ENCODE measurements around the gene OTUD3. TPM values are rescaled to one million over a fixed set of nuclear protein-coding genes. Genes with fewer than 3 reads are reported as not detected.

OTUD3 gene
- total and polyA plus RNA-seq, 9 of the 15 experiments (the other 6 are each of a cell fraction or from before 2014, with no cell fraction given): 2.0 to 16.6 (median 11.0) TPM

DNA sequence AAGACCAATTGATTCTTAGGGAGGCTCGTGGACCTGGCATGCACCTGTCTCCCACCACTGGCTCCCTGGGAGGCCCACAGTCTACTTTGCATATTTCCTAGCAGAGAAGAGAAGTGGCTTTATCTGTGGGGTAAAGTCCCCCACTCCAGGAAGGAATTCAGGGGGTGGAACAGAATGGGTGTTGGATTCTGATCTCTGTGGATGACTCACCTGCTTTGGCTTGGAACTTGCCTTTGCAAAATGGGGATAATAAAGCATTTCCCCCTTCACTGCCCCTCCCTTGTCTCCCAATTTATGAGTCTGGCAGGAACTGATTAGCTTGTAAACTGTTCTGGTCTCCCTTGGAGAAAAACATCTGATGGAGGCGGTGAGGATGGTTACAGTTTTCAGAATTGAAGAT lies 21.2 kb upstream of the OTUD3 start (continued):
- TF ChIP-seq, protein P1, sequence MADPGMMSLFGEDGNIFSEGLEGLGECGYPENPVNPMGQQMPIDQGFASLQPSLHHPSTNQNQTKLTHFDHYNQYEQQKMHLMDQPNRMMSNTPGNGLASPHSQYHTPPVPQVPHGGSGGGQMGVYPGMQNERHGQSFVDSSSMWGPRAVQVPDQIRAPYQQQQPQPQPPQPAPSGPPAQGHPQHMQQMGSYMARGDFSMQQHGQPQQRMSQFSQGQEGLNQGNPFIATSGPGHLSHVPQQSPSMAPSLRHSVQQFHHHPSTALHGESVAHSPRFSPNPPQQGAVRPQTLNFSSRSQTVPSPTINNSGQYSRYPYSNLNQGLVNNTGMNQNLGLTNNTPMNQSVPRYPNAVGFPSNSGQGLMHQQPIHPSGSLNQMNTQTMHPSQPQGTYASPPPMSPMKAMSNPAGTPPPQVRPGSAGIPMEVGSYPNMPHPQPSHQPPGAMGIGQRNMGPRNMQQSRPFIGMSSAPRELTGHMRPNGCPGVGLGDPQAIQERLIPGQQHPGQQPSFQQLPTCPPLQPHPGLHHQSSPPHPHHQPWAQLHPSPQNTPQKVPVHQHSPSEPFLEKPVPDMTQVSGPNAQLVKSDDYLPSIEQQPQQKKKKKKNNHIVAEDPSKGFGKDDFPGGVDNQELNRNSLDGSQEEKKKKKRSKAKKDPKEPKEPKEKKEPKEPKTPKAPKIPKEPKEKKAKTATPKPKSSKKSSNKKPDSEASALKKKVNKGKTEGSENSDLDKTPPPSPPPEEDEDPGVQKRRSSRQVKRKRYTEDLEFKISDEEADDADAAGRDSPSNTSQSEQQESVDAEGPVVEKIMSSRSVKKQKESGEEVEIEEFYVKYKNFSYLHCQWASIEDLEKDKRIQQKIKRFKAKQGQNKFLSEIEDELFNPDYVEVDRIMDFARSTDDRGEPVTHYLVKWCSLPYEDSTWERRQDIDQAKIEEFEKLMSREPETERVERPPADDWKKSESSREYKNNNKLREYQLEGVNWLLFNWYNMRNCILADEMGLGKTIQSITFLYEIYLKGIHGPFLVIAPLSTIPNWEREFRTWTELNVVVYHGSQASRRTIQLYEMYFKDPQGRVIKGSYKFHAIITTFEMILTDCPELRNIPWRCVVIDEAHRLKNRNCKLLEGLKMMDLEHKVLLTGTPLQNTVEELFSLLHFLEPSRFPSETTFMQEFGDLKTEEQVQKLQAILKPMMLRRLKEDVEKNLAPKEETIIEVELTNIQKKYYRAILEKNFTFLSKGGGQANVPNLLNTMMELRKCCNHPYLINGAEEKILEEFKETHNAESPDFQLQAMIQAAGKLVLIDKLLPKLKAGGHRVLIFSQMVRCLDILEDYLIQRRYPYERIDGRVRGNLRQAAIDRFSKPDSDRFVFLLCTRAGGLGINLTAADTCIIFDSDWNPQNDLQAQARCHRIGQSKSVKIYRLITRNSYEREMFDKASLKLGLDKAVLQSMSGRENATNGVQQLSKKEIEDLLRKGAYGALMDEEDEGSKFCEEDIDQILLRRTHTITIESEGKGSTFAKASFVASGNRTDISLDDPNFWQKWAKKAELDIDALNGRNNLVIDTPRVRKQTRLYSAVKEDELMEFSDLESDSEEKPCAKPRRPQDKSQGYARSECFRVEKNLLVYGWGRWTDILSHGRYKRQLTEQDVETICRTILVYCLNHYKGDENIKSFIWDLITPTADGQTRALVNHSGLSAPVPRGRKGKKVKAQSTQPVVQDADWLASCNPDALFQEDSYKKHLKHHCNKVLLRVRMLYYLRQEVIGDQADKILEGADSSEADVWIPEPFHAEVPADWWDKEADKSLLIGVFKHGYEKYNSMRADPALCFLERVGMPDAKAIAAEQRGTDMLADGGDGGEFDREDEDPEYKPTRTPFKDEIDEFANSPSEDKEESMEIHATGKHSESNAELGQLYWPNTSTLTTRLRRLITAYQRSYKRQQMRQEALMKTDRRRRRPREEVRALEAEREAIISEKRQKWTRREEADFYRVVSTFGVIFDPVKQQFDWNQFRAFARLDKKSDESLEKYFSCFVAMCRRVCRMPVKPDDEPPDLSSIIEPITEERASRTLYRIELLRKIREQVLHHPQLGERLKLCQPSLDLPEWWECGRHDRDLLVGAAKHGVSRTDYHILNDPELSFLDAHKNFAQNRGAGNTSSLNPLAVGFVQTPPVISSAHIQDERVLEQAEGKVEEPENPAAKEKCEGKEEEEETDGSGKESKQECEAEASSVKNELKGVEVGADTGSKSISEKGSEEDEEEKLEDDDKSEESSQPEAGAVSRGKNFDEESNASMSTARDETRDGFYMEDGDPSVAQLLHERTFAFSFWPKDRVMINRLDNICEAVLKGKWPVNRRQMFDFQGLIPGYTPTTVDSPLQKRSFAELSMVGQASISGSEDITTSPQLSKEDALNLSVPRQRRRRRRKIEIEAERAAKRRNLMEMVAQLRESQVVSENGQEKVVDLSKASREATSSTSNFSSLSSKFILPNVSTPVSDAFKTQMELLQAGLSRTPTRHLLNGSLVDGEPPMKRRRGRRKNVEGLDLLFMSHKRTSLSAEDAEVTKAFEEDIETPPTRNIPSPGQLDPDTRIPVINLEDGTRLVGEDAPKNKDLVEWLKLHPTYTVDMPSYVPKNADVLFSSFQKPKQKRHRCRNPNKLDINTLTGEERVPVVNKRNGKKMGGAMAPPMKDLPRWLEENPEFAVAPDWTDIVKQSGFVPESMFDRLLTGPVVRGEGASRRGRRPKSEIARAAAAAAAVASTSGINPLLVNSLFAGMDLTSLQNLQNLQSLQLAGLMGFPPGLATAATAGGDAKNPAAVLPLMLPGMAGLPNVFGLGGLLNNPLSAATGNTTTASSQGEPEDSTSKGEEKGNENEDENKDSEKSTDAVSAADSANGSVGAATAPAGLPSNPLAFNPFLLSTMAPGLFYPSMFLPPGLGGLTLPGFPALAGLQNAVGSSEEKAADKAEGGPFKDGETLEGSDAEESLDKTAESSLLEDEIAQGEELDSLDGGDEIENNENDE (IDR thresholded peaks at IDR 0.05; ENCODE audit: low read depth, low read length): no peak
- TF ChIP-seq NCOA6 (IDR thresholded peaks at IDR 0.05): no peak
- TF ChIP-seq MXI1 (IDR thresholded peaks at IDR 0.05; ENCODE audit: low read depth, low read length): no peak
- no peak for TF ChIP-seq MTA3 (IDR thresholded peaks at IDR 0.05; ENCODE audit: borderline replicate concordance)
- no peak for TF ChIP-seq SFPQ (IDR thresholded peaks at IDR 0.05; ENCODE audit: low read depth, low read length)
- peak; percentile 89 for TF ChIP-seq TCF3 (CRISPR knock-in tag; IDR thresholded peaks at IDR 0.05)
- no peak for TF ChIP-seq RBM39 (optimal IDR thresholded peaks at IDR 0.05; ENCODE audit: low read depth, low read length)
- TF ChIP-seq ZNF354B (CRISPR knock-in tag; IDR thresholded peaks at IDR 0.05): no peak
- no peak for TF ChIP-seq SRSF7 (optimal IDR thresholded peaks at IDR 0.05; ENCODE audit: low read depth, low read length)
- TF ChIP-seq, protein P2, sequence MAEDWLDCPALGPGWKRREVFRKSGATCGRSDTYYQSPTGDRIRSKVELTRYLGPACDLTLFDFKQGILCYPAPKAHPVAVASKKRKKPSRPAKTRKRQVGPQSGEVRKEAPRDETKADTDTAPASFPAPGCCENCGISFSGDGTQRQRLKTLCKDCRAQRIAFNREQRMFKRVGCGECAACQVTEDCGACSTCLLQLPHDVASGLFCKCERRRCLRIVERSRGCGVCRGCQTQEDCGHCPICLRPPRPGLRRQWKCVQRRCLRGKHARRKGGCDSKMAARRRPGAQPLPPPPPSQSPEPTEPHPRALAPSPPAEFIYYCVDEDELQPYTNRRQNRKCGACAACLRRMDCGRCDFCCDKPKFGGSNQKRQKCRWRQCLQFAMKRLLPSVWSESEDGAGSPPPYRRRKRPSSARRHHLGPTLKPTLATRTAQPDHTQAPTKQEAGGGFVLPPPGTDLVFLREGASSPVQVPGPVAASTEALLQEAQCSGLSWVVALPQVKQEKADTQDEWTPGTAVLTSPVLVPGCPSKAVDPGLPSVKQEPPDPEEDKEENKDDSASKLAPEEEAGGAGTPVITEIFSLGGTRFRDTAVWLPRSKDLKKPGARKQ (CRISPR knock-in tag; IDR thresholded peaks at IDR 0.05): no peak
- TF ChIP-seq PPARD (CRISPR knock-in tag; IDR thresholded peaks at IDR 0.05): no peak
- no peak for TF ChIP-seq DNMT1 (IDR thresholded peaks at IDR 0.05)
